Stimulated activated CD8-positive, alpha-beta memory T cell treated with anti-CD3 and anti-CD28 coated beads, Interleukin-12 subunit alpha, Interleukin-12 subunit beta, amount 100 ng/mL, for 24 hours (primary cell): ENCODE data around the gene POLR3E.
A peak's percentile ranks its signal among the peaks of the same experiment; 100 is the strongest.

Experiments used
- DNase-seq: peaks from one replicate; pipeline ENCODE4 v3.0.0-alpha.2; 2020; ENCODE audit errors: extremely low read depth

Gene POLR3E

GRCh38 chr16:22297114-22297870, at the start of gene POLR3E:
Gene POLR3E (plus strand): TSS chr16:22297409. CDS start chr16:22302969, 5,560 bp downstream.
- DNase-seq = peak; percentile 98

GRCh38 chr16:22250522-22250921, 46.7 kb upstream of the POLR3E start:
- no peak for DNase-seq

- DNase-seq = no peak
Measured at GRCh38 chr16:22252317-22252716, 44.9 kb upstream of the POLR3E start.

GRCh38 chr16:22253272-22253671, 43.9 kb upstream of the POLR3E start:
- no peak for DNase-seq

- DNase-seq = no peak
Measured at GRCh38 chr16:22255335-22255734, 41.9 kb upstream of the POLR3E start.

GRCh38 chr16:22257440-22257839, 39.8 kb upstream of the POLR3E start:
- DNase-seq = no peak

GRCh38 chr16:22260490-22260889, 36.7 kb upstream of the POLR3E start:
- no peak for DNase-seq

- no peak for DNase-seq
Measured at GRCh38 chr16:22262460-22262859, 34.7 kb upstream of the POLR3E start.

GRCh38 chr16:22264786-22265185, 32.4 kb upstream of the POLR3E start:
- DNase-seq = no peak

GRCh38 chr16:22265351-22265750, 31.9 kb upstream of the POLR3E start:
- DNase-seq = no peak

- no peak for DNase-seq
Measured at GRCh38 chr16:22266546-22266945, 30.7 kb upstream of the POLR3E start.

- DNase-seq = no peak
Measured at GRCh38 chr16:22267764-22268163, 29.4 kb upstream of the POLR3E start.

GRCh38 chr16:22270525-22270924, 26.7 kb upstream of the POLR3E start:
- no peak for DNase-seq

GRCh38 chr16:22272870-22273650, 24.1 kb upstream of the POLR3E start:
- no peak for DNase-seq

GRCh38 chr16:22274916-22275315, 22.3 kb upstream of the POLR3E start:
- no peak for DNase-seq

GRCh38 chr16:22278441-22279230, 18.6 kb upstream of the POLR3E start:
- no peak for DNase-seq

GRCh38 chr16:22282254-22282892, 14.8 kb upstream of the POLR3E start:
- DNase-seq = no peak

GRCh38 chr16:22284637-22285036, 12.6 kb upstream of the POLR3E start:
- no peak for DNase-seq

GRCh38 chr16:22285080-22285479, 12.1 kb upstream of the POLR3E start:
- DNase-seq = no peak

GRCh38 chr16:22291020-22291419, 6.2 kb upstream of the POLR3E start:
- DNase-seq = no peak

- no peak for DNase-seq
Measured at GRCh38 chr16:22291860-22292318, 5.3 kb upstream of the POLR3E start.

- no peak for DNase-seq
Measured at GRCh38 chr16:22292320-22292719, 4.9 kb upstream of the POLR3E start.
